Mesendoderm (in vitro differentiated cells): ENCODE measurements around the gene ANKRD12.

Source experiments
- DNase-seq: peaks from one replicate; pipeline ENCODE4 v3.0.0; 2013
- H2AK5ac ChIP-seq: 2 replicates; pipeline ENCODE4 v1.6.1; 2013; ENCODE audit warnings: low read length, inconsistent platforms
- H2BK120ac ChIP-seq: 2 replicates; pipeline ENCODE4 v1.6.1; 2013; ENCODE audit warnings: low read depth, mild to moderate bottlenecking, low read length, moderate library complexity, mixed read lengths
- H2BK15ac ChIP-seq: replicated peaks from 2 replicates; pipeline ENCODE4 v1.6.1; 2013; ENCODE audit warnings: low read depth, mild to moderate bottlenecking, moderate library complexity
- H2BK5ac ChIP-seq: 2 replicates; pipeline ENCODE4 v1.6.1; 2013; ENCODE audit warnings: low read length, inconsistent platforms
- H3K18ac ChIP-seq: 2 replicates; pipeline ENCODE4 v1.6.1; 2013; ENCODE audit warnings: mild to moderate bottlenecking, low read length, mixed read lengths
- H3K23ac ChIP-seq: one replicate; pipeline ENCODE4 v1.6.1; 2013; ENCODE audit warnings: low read length
- H3K27ac ChIP-seq: 2 replicates; pipeline ENCODE4 v1.5.1; 2013; ENCODE audit warnings: low read depth, mild to moderate bottlenecking, inconsistent platforms, low read length, moderate library complexity
- H3K27me3 ChIP-seq: 2 replicates; pipeline ENCODE4 v1.6.1; 2013; ENCODE audit warnings: low read length, control low read depth, mild to moderate bottlenecking, inconsistent platforms; ENCODE audit not compliant: insufficient read depth, poor library complexity
- H3K36me3 ChIP-seq: 2 replicates; pipeline ENCODE4 v1.6.1; 2013; ENCODE audit warnings: low read length, inconsistent platforms; ENCODE audit not compliant: control insufficient read depth, insufficient read depth
- H3K4ac ChIP-seq: one replicate; pipeline ENCODE4 v1.6.1; 2013; ENCODE audit warnings: low read depth, mild to moderate bottlenecking, low read length, moderate library complexity
- H3K4me1 ChIP-seq: 2 replicates; pipeline ENCODE4 v1.6.1; 2013; ENCODE audit warnings: low read depth, low read length, inconsistent platforms; ENCODE audit not compliant: control insufficient read depth
- H3K4me2 ChIP-seq: 2 replicates; pipeline ENCODE4 v1.6.1; 2013; ENCODE audit warnings: low read length
- H3K4me3 ChIP-seq: 2 replicates; pipeline ENCODE4 v1.5.1; 2013; ENCODE audit warnings: mild to moderate bottlenecking, low read length
- H3K56ac ChIP-seq: one replicate; pipeline ENCODE4 v1.6.1; 2013; ENCODE audit warnings: low read length
- H3K79me1 ChIP-seq: 2 replicates; pipeline ENCODE4 v1.6.1; 2013; ENCODE audit warnings: low read length, inconsistent platforms
- H3K79me2 ChIP-seq: 2 replicates; pipeline ENCODE4 v1.6.1; 2013; ENCODE audit warnings: mild to moderate bottlenecking, low read length; ENCODE audit not compliant: control insufficient read depth, insufficient read depth
- H3K9ac ChIP-seq: 2 replicates; pipeline ENCODE4 v1.6.1; 2013; ENCODE audit warnings: low read length, inconsistent platforms
- H4K5ac ChIP-seq: one replicate; pipeline ENCODE4 v1.6.1; 2013; ENCODE audit warnings: low read length
- H4K8ac ChIP-seq: one replicate; pipeline ENCODE4 v1.6.1; 2013; ENCODE audit warnings: low read depth, mild to moderate bottlenecking, control low read depth, low read length, moderate library complexity
- WGBS: extraction: QIAGEN DNeasy Blood & Tissue Kit; methylation state at CpG from one replicate; pipeline ENCODE4 v1.1.7; 2013; ENCODE audit warnings: low lambda C conversion rate, missing lambda C conversion rate; ENCODE audit not compliant: insufficient coverage; ENCODE audit errors: extremely low coverage; 5-methylcytosine and 5-hydroxymethylcytosine counted together

ANKRD12 gene

GRCh38 chr18:9137168-9138066 lies 836 bp downstream of the ANKRD12 start:
- H3K4me1 ChIP-seq = no peaks in the 10 kb centered on the region
- no peaks in the 10 kb centered on the region for H3K36me3 ChIP-seq
- H3K79me1 ChIP-seq = peaks cover 7% of the 10 kb centered on the region
- no peak overlapping the region for H3K23ac ChIP-seq
- no peak overlapping the region for H2BK5ac ChIP-seq
- peak overlapping the region; percentile 46 for H3K4ac ChIP-seq
- H3K27me3 ChIP-seq = no peaks in the 10 kb centered on the region
- H3K4me3 ChIP-seq = peak overlapping the region; percentile 88
- DNase-seq = peak; percentile 69
- no peak overlapping the region for H2AK5ac ChIP-seq
- no peak overlapping the region for H2BK15ac ChIP-seq
- no CpG with 5 or more reads among the region's 95 CpGs for WGBS
- H3K4me2 ChIP-seq = peak overlapping the region; percentile 72
- peak overlapping the region; percentile 96 for H3K27ac ChIP-seq
- no peak overlapping the region for H4K5ac ChIP-seq
- H4K8ac ChIP-seq = no peak overlapping the region
- H3K56ac ChIP-seq = peak overlapping the region; percentile 96
- H2BK120ac ChIP-seq = no peak overlapping the region
- H3K18ac ChIP-seq = peak overlapping the region; percentile 65
- H3K79me2 ChIP-seq = peaks cover 20% of the 10 kb centered on the region
- H3K9ac ChIP-seq = peak overlapping the region; percentile 80

GRCh38 chr18:9139400-9140039 lies 2.9 kb downstream of the ANKRD12 start:
- peaks cover 23% of the 10 kb centered on the region for H3K79me2 ChIP-seq
- no peak overlapping the region for H2BK5ac ChIP-seq
- no peak overlapping the region for H4K8ac ChIP-seq
- H3K9ac ChIP-seq = no peak overlapping the region
- no peak overlapping the region for H4K5ac ChIP-seq
- no peak for DNase-seq
- no peak overlapping the region for H3K4ac ChIP-seq
- H2AK5ac ChIP-seq = no peak overlapping the region
- WGBS = no CpG with 5 or more reads among the region's 7 CpGs
- H3K4me2 ChIP-seq = no peak overlapping the region
- H3K56ac ChIP-seq = no peak overlapping the region
- H2BK15ac ChIP-seq = no peak overlapping the region
- H3K27ac ChIP-seq = no peak overlapping the region
- no peak overlapping the region for H2BK120ac ChIP-seq
- H3K79me1 ChIP-seq = peaks cover 7% of the 10 kb centered on the region
- no peak overlapping the region for H3K18ac ChIP-seq
- H3K4me3 ChIP-seq = no peak overlapping the region
- H3K23ac ChIP-seq = no peak overlapping the region
- no peaks in the 10 kb centered on the region for H3K36me3 ChIP-seq
- H3K27me3 ChIP-seq = no peaks in the 10 kb centered on the region
- H3K4me1 ChIP-seq = no peaks in the 10 kb centered on the region

GRCh38 chr18:9140381-9140780 lies 3.8 kb downstream of the ANKRD12 start:
- Histone ChIP-seq H3K9ac (no peak overlapping the region), H3K23ac (no peak overlapping the region), H3K79me1 (peaks cover 7% of the 10 kb centered on the region), H3K4me2 (no peak overlapping the region), H2AK5ac (no peak overlapping the region), H3K56ac (no peak overlapping the region), H2BK5ac (no peak overlapping the region), H3K4me1 (no peaks in the 10 kb centered on the region), H2BK15ac (no peak overlapping the region), H4K8ac (no peak overlapping the region), H3K36me3 (no peaks in the 10 kb centered on the region), H2BK120ac (no peak overlapping the region), H3K79me2 (peaks cover 23% of the 10 kb centered on the region), H3K27me3 (no peaks in the 10 kb centered on the region), H3K18ac (no peak overlapping the region), H3K27ac (no peak overlapping the region), H4K5ac (no peak overlapping the region), H3K4me3 (no peak overlapping the region), H3K4ac (no peak overlapping the region)
- DNase-seq = no peak
- WGBS = no CpG with 5 or more reads among the region's 2 CpGs

GRCh38 chr18:9140984-9141383 lies 4.4 kb downstream of the ANKRD12 start:
- no peak for DNase-seq

GRCh38 chr18:9146224-9146623 lies 9.6 kb downstream of the ANKRD12 start:
- no peak overlapping the region for H2BK15ac ChIP-seq
- no peak overlapping the region for H4K8ac ChIP-seq
- H2BK5ac ChIP-seq = no peak overlapping the region
- H3K4me2 ChIP-seq = no peak overlapping the region
- no peaks in the 10 kb centered on the region for H3K4me1 ChIP-seq
- no peaks in the 10 kb centered on the region for H3K27me3 ChIP-seq
- no peak overlapping the region for H3K4ac ChIP-seq
- H3K4me3 ChIP-seq = no peak overlapping the region
- H3K36me3 ChIP-seq = no peaks in the 10 kb centered on the region
- H2AK5ac ChIP-seq = no peak overlapping the region
- H3K56ac ChIP-seq = no peak overlapping the region
- H3K79me1 ChIP-seq = peaks cover 4% of the 10 kb centered on the region
- no CpG with 5 or more reads among the region's 1 CpG for WGBS
- H4K5ac ChIP-seq = no peak overlapping the region
- no peak overlapping the region for H3K9ac ChIP-seq
- H3K27ac ChIP-seq = no peak overlapping the region
- no peak overlapping the region for H3K18ac ChIP-seq
- DNase-seq = no peak
- no peak overlapping the region for H2BK120ac ChIP-seq
- H3K79me2 ChIP-seq = peaks cover 13% of the 10 kb centered on the region
- no peak overlapping the region for H3K23ac ChIP-seq

More at GRCh38 chr18:9140984-9141383, 4.4 kb downstream of the ANKRD12 start:
- no peak overlapping the region for H3K4ac ChIP-seq
- WGBS = no CpG with 5 or more reads among the region's 2 CpGs
- no peak overlapping the region for H2AK5ac ChIP-seq
- H3K18ac ChIP-seq = no peak overlapping the region
- peaks cover 7% of the 10 kb centered on the region for H3K79me1 ChIP-seq
- H4K5ac ChIP-seq = no peak overlapping the region
- no peak overlapping the region for H2BK120ac ChIP-seq
- no peak overlapping the region for H3K9ac ChIP-seq
- H4K8ac ChIP-seq = no peak overlapping the region
- no peak overlapping the region for H3K56ac ChIP-seq
- no peak overlapping the region for H3K4me2 ChIP-seq
- no peaks in the 10 kb centered on the region for H3K27me3 ChIP-seq
- no peaks in the 10 kb centered on the region for H3K36me3 ChIP-seq
- H3K79me2 ChIP-seq = peaks cover 23% of the 10 kb centered on the region
- no peak overlapping the region for H3K4me3 ChIP-seq
- no peak overlapping the region for H2BK15ac ChIP-seq
- no peak overlapping the region for H2BK5ac ChIP-seq
- no peak overlapping the region for H3K27ac ChIP-seq
- no peak overlapping the region for H3K23ac ChIP-seq
- H3K4me1 ChIP-seq = no peaks in the 10 kb centered on the region
